GM21786 (cell line): ENCODE results near the gene NLRP8.
"Not testable (repeated sequence)": the region's sequence is repeated elsewhere in the genome, so short reads cannot be mapped to it uniquely, and the experiment has no call there.

Experiments
- ATAC-seq: cut with Tn5 transposase; IDR thresholded peaks from one replicate; pipeline ENCODE4 v1.9.1; 2021; ENCODE audit not compliant: unreplicated experiment

Gene NLRP8

GRCh38 chr19:55962186-55962585 is 14.6 kb downstream of the NLRP8 start:
- no peak for ATAC-seq

DNA sequence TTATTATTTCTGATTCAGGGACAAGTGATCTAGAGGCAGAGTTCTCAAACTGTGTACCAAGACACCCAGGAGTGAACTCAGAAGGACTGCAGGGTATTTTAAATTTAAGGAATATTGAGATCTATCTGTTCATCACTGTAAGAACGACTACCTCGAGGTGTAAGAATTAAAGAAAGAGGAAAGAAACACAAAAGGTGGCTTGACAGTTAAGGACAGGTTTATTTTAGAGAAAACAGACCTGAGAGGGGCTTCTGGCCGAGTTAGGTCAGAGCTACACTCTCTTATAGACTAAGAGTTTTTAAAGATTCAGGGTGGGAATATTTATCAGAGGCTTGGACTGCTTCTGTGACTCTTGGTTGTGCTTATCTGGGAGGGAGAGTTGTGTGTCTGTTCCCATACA is 26.4 kb downstream of the NLRP8 start:
- ATAC-seq = no peak

GRCh38 chr19:55980415-55980814 is 32.8 kb downstream of the NLRP8 start:
- ATAC-seq = no peak

DNA sequence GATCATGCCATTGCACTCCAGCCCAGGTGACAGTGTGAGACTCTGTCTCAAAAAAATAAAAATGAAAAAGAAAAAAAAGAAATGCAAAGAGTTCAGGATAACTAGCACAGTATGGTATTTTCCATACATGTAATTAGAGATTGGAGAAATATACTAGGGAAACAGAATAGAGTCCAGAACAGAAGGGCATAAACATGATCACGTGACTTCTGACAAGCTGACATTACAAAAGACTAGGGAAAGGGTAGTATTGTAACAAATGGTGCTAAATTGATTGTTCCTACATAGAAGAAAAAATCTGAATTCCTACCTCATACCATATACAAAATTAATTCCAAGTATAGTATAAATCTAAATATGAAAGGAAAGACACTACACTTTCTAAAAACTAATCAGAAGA is 37.6 kb downstream of the NLRP8 start:
- ATAC-seq = no peak

- ATAC-seq = no peak
These were observed 38.9 kb downstream of the NLRP8 start, which contains the start of gene NLRP5 for GRCh38 chr19:55986487-55986886. Gene NLRP5, plus strand, starts transcription at chr19:55986775.

DNA sequence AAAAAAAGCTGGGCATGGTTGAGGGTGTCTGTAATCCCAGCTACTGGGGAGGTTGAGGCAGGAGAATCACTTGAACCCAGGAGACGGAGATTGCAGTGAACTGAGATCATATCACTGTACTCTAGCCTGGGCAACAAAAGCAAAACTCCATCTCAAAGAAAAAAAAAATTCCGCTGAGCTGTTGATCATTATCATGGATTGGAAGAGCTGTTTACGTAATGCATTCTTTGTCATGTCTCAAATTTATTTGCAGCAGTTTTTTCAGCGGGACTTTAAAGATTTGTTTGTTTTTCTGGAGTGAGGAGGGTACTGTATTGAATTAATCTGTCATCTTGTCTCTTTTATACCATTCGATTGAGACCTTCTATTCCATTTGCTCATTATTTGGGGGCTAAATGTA is 43.2 kb downstream of the NLRP8 start:
- no peak for ATAC-seq

GRCh38 chr19:55993492-55993891 is 45.9 kb downstream of the NLRP8 start:
- no peak for ATAC-seq

DNA sequence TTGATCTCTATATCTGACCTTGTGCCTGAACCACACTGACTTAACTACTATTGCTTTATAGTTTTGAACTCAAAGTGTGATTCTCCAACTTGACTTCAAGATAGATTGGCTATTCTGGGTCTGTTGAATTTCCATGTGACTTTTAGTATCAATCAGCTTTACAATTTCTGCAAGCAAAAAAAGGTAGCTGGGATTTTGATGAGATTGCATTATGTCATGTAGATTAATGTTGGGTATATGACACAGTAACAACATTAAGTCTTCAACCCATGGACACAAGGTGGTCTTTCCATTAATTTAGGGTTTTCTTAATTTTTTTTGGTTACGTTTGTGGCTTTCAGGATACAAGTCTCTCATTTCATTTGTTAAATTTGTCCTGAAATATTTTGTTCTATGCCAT is 67.1 kb downstream of the NLRP8 start:
- ATAC-seq = no peak

DNA sequence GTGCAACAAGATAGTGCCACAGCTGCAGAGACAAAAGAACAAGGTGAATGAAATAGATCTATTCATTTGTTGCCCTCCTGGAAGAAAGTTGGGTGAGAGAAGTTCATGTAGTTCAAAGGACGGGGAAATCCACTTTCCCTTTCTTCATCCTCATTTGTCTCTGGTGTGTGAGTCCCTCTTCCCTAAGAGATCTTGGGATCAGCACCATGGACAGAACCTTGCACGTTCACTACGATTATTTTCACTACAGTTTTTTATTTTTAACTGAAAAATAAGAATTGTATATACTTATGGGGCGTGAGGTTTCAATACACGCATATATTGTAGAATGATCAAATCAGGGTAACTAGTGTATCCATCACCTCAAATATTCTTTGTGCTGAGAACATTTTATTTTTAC is 68.1 kb downstream of the NLRP8 start:
- ATAC-seq = no peak

- ATAC-seq = not testable (repeated sequence)
These were observed 71.7 kb downstream of the NLRP8 start for GRCh38 chr19:56019325-56019724.

GRCh38 chr19:56020355-56020975 is 72.8 kb downstream of the NLRP8 start:
- not testable (repeated sequence) for ATAC-seq

GRCh38 chr19:56026769-56027168 is 79.1 kb downstream of the NLRP8 start:
- ATAC-seq = no peak
